Stimulated activated CD8-positive, alpha-beta memory T cell treated with anti-CD3 and anti-CD28 coated beads, Interleukin-15, amount 100 ng/mL, for 1 hour (primary cell): ENCODE results near the gene MYLK2.

Experiments
- DNase-seq: peaks from one replicate; pipeline ENCODE4 v3.0.0-alpha.2; 2020; ENCODE audit warnings: low read depth

MYLK2 gene

GRCh38 chr20:31875671-31876070 is 56.5 kb downstream of the MYLK2 start:
- no peak for DNase-seq

- DNase-seq = no peak
These were observed 58.5 kb downstream of the MYLK2 start for GRCh38 chr20:31877684-31878083.

- peak; percentile 49 for DNase-seq
These were observed 60.2 kb downstream of the MYLK2 start for GRCh38 chr20:31879143-31879987.

- DNase-seq = no peak
These were observed 62.8 kb downstream of the MYLK2 start for GRCh38 chr20:31881945-31882344.

- no peak for DNase-seq
These were observed 64.7 kb downstream of the MYLK2 start for GRCh38 chr20:31883829-31884228.
